A549 (cell line): ENCODE measurements around the gene RNF152. TPM values are rescaled to one million over a fixed set of nuclear protein-coding genes. Genes with fewer than 3 reads are reported as not detected.

Source experiments
- ATAC-seq, 2 experiments: fragments of 200-7000 bp in 1 of 2; fragments of >200 bp in 1 of 2; cut with Nextera tagmentation in 1 of 2; cut with Tn5 transposase in 1 of 2; 3 replicates each; pipeline versions ENCODE4 v1.8.0 to v1.9.1; 2018 to 2020; ENCODE audit warnings: mild to moderate bottlenecking in 1 of 2, moderate library complexity in 1 of 2
- CTCF ChIA-PET: fragments of 300-600 bp; sonication (Branson Sonifier 250); formaldehyde crosslinking; extraction: SDS; loops from one replicate; lab custom pipeline; 2021; ENCODE audit warnings: antibody characterized with exemption, inconsistent platforms; lab: Yijun Ruan, JAX
- POLR2A ChIA-PET: fragments of 350-600 bp; formaldehyde crosslinking; extraction: SDS; loops from one replicate; lab custom pipeline; 2021; ENCODE audit warnings: antibody characterized with exemption, inconsistent platforms; lab: Yijun Ruan, JAX
- DNase-seq, 2 experiments: peaks; one replicate each; pipeline versions ENCODE4 v3.0.0 to v3.0.0-alpha.2; 2011 to 2016; ENCODE audit warnings: low read depth in 1 of 2, low spot score in 1 of 2
- FAIRE-seq: peaks from 2 replicates; lab custom pipeline; 2011; peaks lifted over from hg19 to GRCh38; lab: Jason Lieb, UNC
- H3K27ac ChIP-seq, 2 experiments: fragments of >200 bp; sonication (Bioruptor Twin); formaldehyde crosslinking; 3 replicates each; pipeline ENCODE4 v1.5.1; 2016 to 2017
- H3K4me1 ChIP-seq: fragments of >200 bp; sonication (Bioruptor Twin); formaldehyde crosslinking; 3 replicates; pipeline ENCODE4 v1.6.1; 2016
- H3K4me2 ChIP-seq: fragments of >200 bp; sonication (Bioruptor Twin); formaldehyde crosslinking; 3 replicates; pipeline ENCODE4 v1.6.1; 2016
- H3K4me3 ChIP-seq: fragments of >200 bp; sonication (Bioruptor Twin); formaldehyde crosslinking; 3 replicates; pipeline ENCODE4 v1.5.1; 2016
- H3K9me3 ChIP-seq: fragments of >200 bp; sonication (Bioruptor Twin); formaldehyde crosslinking; 3 replicates; pipeline ENCODE4 v1.6.1; 2016
- CEBPB ChIP-seq, 2 experiments: fragments of >200 bp in 1 of 2; sonication (Bioruptor Twin) in 1 of 2; formaldehyde crosslinking in 1 of 2; IDR thresholded peaks; 2 replicates each; pipeline ENCODE4 v1.6.1; 2012 to 2016
- RAD21 ChIP-seq, 2 experiments: fragments of >200 bp in 1 of 2; sonication (Bioruptor Twin) in 1 of 2; formaldehyde crosslinking in 1 of 2; IDR thresholded peaks in 1 of 2; conservative IDR thresholded peaks in 1 of 2; 2 replicates in 1 of 2; 3 replicates in 1 of 2; pipeline ENCODE4 v1.6.1; 2012 to 2018; ENCODE audit warnings: inconsistent platforms in 1 of 2
- polyA plus RNA-seq, 4 experiments: library from polyadenylated mRNA; depleted of rRNA in 3 of 4; stranded (reverse); fragments of >200 nt; fragmentation: RNase III in 1 of 4; extraction: RNeasy Plus Mini Kit Qiagen cat#74134 plus additional on column Dnase treatment in 1 of 4; gene quantifications; 2 replicates in 3 of 4; 3 replicates in 1 of 4; pipeline ENCODE4 v1.2.3, GENCODE V29; 2011 to 2017

Gene RNF152
- polyA plus RNA-seq, 2 of the 4 experiments (the other 2 are of a cell fraction): 0.12 TPM; not detected in 1

- CTCF ChIA-PET: no interaction called here
- no peak overlapping the region for H3K4me2 ChIP-seq
- ATAC-seq: no peak
- H3K4me1 ChIP-seq: no peaks in the 10 kb centered on the region
- H3K27ac ChIP-seq: no peak overlapping the region
- POLR2A ChIA-PET: no interaction called here
- FAIRE-seq: no peak
- H3K9me3 ChIP-seq: no peaks in the 10 kb centered on the region
- TF ChIP-seq CEBPB (IDR thresholded peaks at IDR 0.05) (no peak), RAD21 (conservative IDR thresholded peaks at IDR 0.05 in 1 of 2, IDR thresholded peaks at IDR 0.05 in 1 of 2) (no peak)
- DNase-seq: no peak
- no peak overlapping the region for H3K4me3 ChIP-seq
Observed at GRCh38 chr18:61761875-61762274, 130.9 kb downstream of the RNF152 start.
